H9 (cell line): ENCODE data around the gene RTP3. TPM values are rescaled to one million over a fixed set of nuclear protein-coding genes. Genes with fewer than 3 reads are reported as not detected.

Source experiments
- DNase-seq: peaks from one replicate; pipeline ENCODE4 v3.0.0-alpha.2; 2017
- H2AFZ ChIP-seq: one replicate; pipeline ENCODE4 v1.6.1; 2013; ENCODE audit warnings: mild to moderate bottlenecking, low read length, control low read depth, moderate library complexity
- H2AK5ac ChIP-seq: 2 replicates; pipeline ENCODE4 v1.6.1; 2013; ENCODE audit warnings: low read length, control low read depth, mixed read lengths; ENCODE audit not compliant: insufficient read length
- H2BK120ac ChIP-seq: one replicate; pipeline ENCODE4 v1.6.1; 2013; ENCODE audit warnings: low read depth, mild to moderate bottlenecking, low read length, control low read depth, inconsistent platforms; ENCODE audit not compliant: poor library complexity, severe bottlenecking
- H2BK12ac ChIP-seq: 2 replicates; pipeline ENCODE4 v1.6.1; 2013; ENCODE audit warnings: low read length, control low read depth, mixed read lengths, low read depth; ENCODE audit not compliant: insufficient read length
- H2BK15ac ChIP-seq: 2 replicates; pipeline ENCODE4 v1.6.1; 2013; ENCODE audit warnings: low read depth, low read length, control low read depth
- H2BK20ac ChIP-seq: one replicate; pipeline ENCODE4 v1.6.1; 2013; ENCODE audit warnings: low read depth, mild to moderate bottlenecking, low read length, control low read depth, inconsistent platforms; ENCODE audit not compliant: poor library complexity, severe bottlenecking
- H2BK5ac ChIP-seq: 2 replicates; pipeline ENCODE4 v1.6.1; 2013; ENCODE audit warnings: low read length, control low read depth, mixed read lengths; ENCODE audit not compliant: insufficient read length
- H3K14ac ChIP-seq: 2 replicates; pipeline ENCODE4 v1.6.1; 2013; ENCODE audit warnings: low read length, control low read depth; ENCODE audit not compliant: insufficient read depth
- H3K18ac ChIP-seq: 2 replicates; pipeline ENCODE4 v1.6.1; 2013; ENCODE audit warnings: low read depth, mild to moderate bottlenecking, mixed read lengths, low read length, control low read depth; ENCODE audit not compliant: insufficient read length
- H3K23ac ChIP-seq: 2 replicates; pipeline ENCODE4 v1.6.1; 2013; ENCODE audit warnings: low read length, control low read depth, mixed read lengths, low read depth; ENCODE audit not compliant: insufficient read length
- H3K23me2 ChIP-seq: 2 replicates; pipeline ENCODE4 v1.6.1; 2013; ENCODE audit warnings: low read depth, mild to moderate bottlenecking, mixed read lengths, low read length, control low read depth; ENCODE audit not compliant: insufficient read length, poor library complexity, severe bottlenecking
- H3K27ac ChIP-seq: 2 replicates; pipeline ENCODE4 v1.5.1; 2013; ENCODE audit warnings: low read length, control low read depth, mixed read lengths, low read depth; ENCODE audit not compliant: insufficient read length
- H3K27me3 ChIP-seq: 2 replicates; pipeline ENCODE4 v1.6.1; 2013; ENCODE audit warnings: low read length, control low read depth, inconsistent platforms; ENCODE audit not compliant: insufficient read depth
- H3K4ac ChIP-seq: 2 replicates; pipeline ENCODE4 v1.6.1; 2013; ENCODE audit warnings: low read depth, mild to moderate bottlenecking, control low read depth, inconsistent platforms, low read length, moderate library complexity
- H3K4me1 ChIP-seq: 2 replicates; pipeline ENCODE4 v1.6.1; 2013; ENCODE audit warnings: low read length, control low read depth, inconsistent platforms; ENCODE audit not compliant: insufficient read depth
- H3K4me2 ChIP-seq: 2 replicates; pipeline ENCODE4 v1.6.1; 2013; ENCODE audit warnings: low read length, control low read depth, mixed read lengths; ENCODE audit not compliant: insufficient read length, insufficient read depth
- H3K56ac ChIP-seq: 2 replicates; pipeline ENCODE4 v1.6.1; 2013; ENCODE audit warnings: low read depth, mild to moderate bottlenecking, mixed read lengths, low read length, control low read depth; ENCODE audit not compliant: insufficient read length
- H3K79me1 ChIP-seq: 2 replicates; pipeline ENCODE4 v1.6.1; 2013; ENCODE audit warnings: low read depth, mild to moderate bottlenecking, moderate library complexity, low read length, control low read depth, inconsistent platforms; ENCODE audit not compliant: insufficient read depth, poor library complexity, severe bottlenecking
- H3K79me2 ChIP-seq: 2 replicates; pipeline ENCODE4 v1.6.1; 2013; ENCODE audit warnings: low read length, control low read depth, inconsistent platforms; ENCODE audit not compliant: insufficient read depth
- H3K9ac ChIP-seq: 2 replicates; pipeline ENCODE4 v1.6.1; 2013; ENCODE audit warnings: low read length, control low read depth, mixed read lengths; ENCODE audit not compliant: insufficient read length; ENCODE audit errors: extremely low read depth
- H3K9me3 ChIP-seq: one replicate; pipeline ENCODE4 v1.6.1; 2013; ENCODE audit warnings: low read depth, low read length, inconsistent platforms; ENCODE audit not compliant: control insufficient read depth
- H3T11ph ChIP-seq: one replicate; pipeline ENCODE4 v1.6.1; 2013; ENCODE audit warnings: mild to moderate bottlenecking, low read length, control low read depth, inconsistent platforms
- H4K20me1 ChIP-seq: one replicate; pipeline ENCODE4 v1.6.1; 2013; ENCODE audit not compliant: control insufficient read depth, insufficient read length, insufficient read depth
- H4K5ac ChIP-seq: 2 replicates; pipeline ENCODE4 v1.6.1; 2013; ENCODE audit warnings: low read depth, mild to moderate bottlenecking, mixed read lengths, low read length, control low read depth; ENCODE audit not compliant: insufficient read length
- H4K8ac ChIP-seq: replicated peaks from 2 replicates; pipeline ENCODE4 v1.6.1; 2013; ENCODE audit warnings: low read length, control low read depth, mixed read lengths, low read depth; ENCODE audit not compliant: insufficient read length
- H4K91ac ChIP-seq: 2 replicates; pipeline ENCODE4 v1.6.1; 2013; ENCODE audit warnings: low read depth, mild to moderate bottlenecking, moderate library complexity, mixed read lengths, low read length, control low read depth; ENCODE audit not compliant: insufficient read length
- H3K27ac Mint-ChIP-seq, 3 experiments: 2 replicates in 2 of 3; 3 replicates in 1 of 3; pipeline ENCODE4 v1.8.0; 2020 to 2021; ENCODE audit warnings: mixed read lengths in 3 of 3, mild to moderate bottlenecking in 1 of 3, moderate library complexity in 1 of 3
- H3K27me3 Mint-ChIP-seq: 2 replicates; pipeline ENCODE4 v1.8.0; 2021; ENCODE audit warnings: low read depth, mild to moderate bottlenecking, moderate library complexity, mixed read lengths
- H3K36me3 Mint-ChIP-seq, 3 experiments: 2 replicates in 2 of 3; 3 replicates in 1 of 3; pipeline ENCODE4 v1.8.0; 2020 to 2021; ENCODE audit warnings: low read depth in 3 of 3, mixed read lengths in 3 of 3; ENCODE audit not compliant: insufficient read depth in 1 of 3
- H3K4me1 Mint-ChIP-seq, 2 experiments: 2 replicates each; pipeline ENCODE4 v1.8.0; 2020; ENCODE audit warnings: mixed read lengths in 2 of 2
- H3K4me3 Mint-ChIP-seq, 2 experiments: 2 replicates in 1 of 2; 3 replicates in 1 of 2; pipeline ENCODE4 v1.8.0; 2020 to 2021; ENCODE audit warnings: mild to moderate bottlenecking in 2 of 2, mixed read lengths in 2 of 2, moderate library complexity in 1 of 2
- H3K9me3 Mint-ChIP-seq, 2 experiments: 2 replicates in 1 of 2; 3 replicates in 1 of 2; pipeline ENCODE4 v1.8.0; 2020; ENCODE audit warnings: mild to moderate bottlenecking in 2 of 2, mixed read lengths in 2 of 2, moderate library complexity in 1 of 2
- CTCF ChIP-seq: fragments of 200-600 bp; sonication (generic); conservative IDR thresholded peaks from 3 replicates; pipeline ENCODE4 v1.8.0; 2021; ENCODE audit warnings: antibody characterized with exemption, mild to moderate bottlenecking
- WGBS: extraction: QIAGEN DNeasy Blood & Tissue Kit; methylation state at CpG from one replicate; pipeline ENCODE4 v1.1.7; 2013; ENCODE audit warnings: missing lambda C conversion rate, low lambda C conversion rate, mixed read lengths; ENCODE audit not compliant: insufficient read length; ENCODE audit errors: extremely low coverage; 5-methylcytosine and 5-hydroxymethylcytosine counted together
- total RNA-seq: library from RNA; stranded (reverse); gene quantifications from 2 replicates; pipeline ENCODE4 v1.2.1, GENCODE V29; 2021

RTP3 gene
- total RNA-seq, 1 experiment from 2014 or later = not detected

GRCh38 chr3:46549989-46550388 lies 52.2 kb downstream of the RTP3 start:
- no peak overlapping the region for H3K4me3 Mint-ChIP-seq

More at GRCh38 chr3:46549989-46550388, 52.2 kb downstream of the RTP3 start:
- no peak overlapping the region for H3K27ac ChIP-seq
- no peak overlapping the region for H4K8ac ChIP-seq
- no peak overlapping the region for H2BK12ac ChIP-seq
- no peak for DNase-seq
- H3K9me3 ChIP-seq = peaks cover 5% of the 10 kb centered on the region
- Mint-ChIP-seq H3K27me3 (no peaks in the 10 kb centered on the region; the same call in 1 of the 2 replicates), H3K9me3 (peaks cover 26 to 29% of the 10 kb centered on the region in 2 experiments), H3K36me3 (peaks cover 25 to 34% (median 28%) of the 10 kb centered on the region in 3 experiments), H3K27ac (peak overlapping the region in 2 of 3 experiments; percentile 88 to 92; a peak in 5 of 7 replicates), H3K4me1 (peaks cover 35 to 40% of the 10 kb centered on the region in 2 experiments)
- no peak overlapping the region for H2BK20ac ChIP-seq
- no peak overlapping the region for H3K56ac ChIP-seq
- no peak overlapping the region for H3K4ac ChIP-seq
- no peaks in the 10 kb centered on the region for H3K79me2 ChIP-seq
- H2BK120ac ChIP-seq = no peak overlapping the region
- no peak for TF ChIP-seq CTCF
- peaks cover 7% of the 10 kb centered on the region; the same call in 1 of the 2 replicates for H3K4me1 ChIP-seq
- no peaks in the 10 kb centered on the region for H3K79me1 ChIP-seq
- H4K20me1 ChIP-seq = no peaks in the 10 kb centered on the region
- no peak overlapping the region for H2AK5ac ChIP-seq
- no peaks in the 10 kb centered on the region for H3K23me2 ChIP-seq
- H3K14ac ChIP-seq = no peak overlapping the region
- H4K5ac ChIP-seq = no peak overlapping the region
- H3K4me2 ChIP-seq = no peak overlapping the region
- no peak overlapping the region for H2BK15ac ChIP-seq
- H3K18ac ChIP-seq = no peak overlapping the region
- whole genome bisulfite sequencing = no CpG with 5 or more reads among the region's 1 CpG
- H3T11ph ChIP-seq = no peak overlapping the region
- H4K91ac ChIP-seq = no peak overlapping the region
- H2AFZ ChIP-seq = no peak overlapping the region
- H2BK5ac ChIP-seq = no peak overlapping the region
- H3K27me3 ChIP-seq = no peaks in the 10 kb centered on the region
- no peak overlapping the region for H3K9ac ChIP-seq
- H3K23ac ChIP-seq = no peak overlapping the region

Other genes with a start within 250 kb of the RTP3 start
- not detected in 2 replicates for gene CCR2, start 143.9 kb upstream of the RTP3 start, total RNA-seq
- gene CCR5, start 127.0 kb upstream of the RTP3 start, total RNA-seq = not detected in 2 replicates
- gene CCRL2, start 90.7 kb upstream of the RTP3 start, total RNA-seq = not detected in 2 replicates
- not detected in 2 replicates for gene LTF, start 33.1 kb upstream of the RTP3 start, total RNA-seq
- gene LRRC2, start 68.3 kb downstream of the RTP3 start, total RNA-seq = 2.6 and 3.4 TPM in 2 replicates
- gene FAM240A, start 114.5 kb downstream of the RTP3 start, total RNA-seq = 0.11 TPM in 1 of 2 replicates, not detected in the other
- 4.9 and 5.0 TPM in 2 replicates for gene ALS2CL, start 195.7 kb downstream of the RTP3 start, total RNA-seq
- 0.63 and 0.66 TPM in 2 replicates for gene TMIE, start 203.4 kb downstream of the RTP3 start, total RNA-seq
- gene PRSS50, start 219.9 kb downstream of the RTP3 start, total RNA-seq = 0.24 and 0.59 TPM in 2 replicates